ENCODE data around the gene TRIM38. TPM values are rescaled to one million over a fixed set of nuclear protein-coding genes. Genes with fewer than 3 reads are reported as not detected.
"Not testable (repeated sequence)": the region's sequence is repeated elsewhere in the genome, so short reads cannot be mapped to it uniquely, and the experiment has no call there.

Gene TRIM38
- total RNA-seq, 4 donors from 2014 or later, result 4.7 to 8.0 (median 6.5) TPM

GRCh38 chr6:25935953-25936352 is 26.6 kb upstream of the TRIM38 start:
- no peak for DNase-seq (ENCODE audit: low spot score in 2 of 2)
- intact Hi-C loops (cut with DNase I; ENCODE audit: low total_unique reads), result no loop called here
- no peak for TF ChIP-seq POLR2A (IDR thresholded peaks at IDR 0.05)
- TF ChIP-seq, protein P1, sequence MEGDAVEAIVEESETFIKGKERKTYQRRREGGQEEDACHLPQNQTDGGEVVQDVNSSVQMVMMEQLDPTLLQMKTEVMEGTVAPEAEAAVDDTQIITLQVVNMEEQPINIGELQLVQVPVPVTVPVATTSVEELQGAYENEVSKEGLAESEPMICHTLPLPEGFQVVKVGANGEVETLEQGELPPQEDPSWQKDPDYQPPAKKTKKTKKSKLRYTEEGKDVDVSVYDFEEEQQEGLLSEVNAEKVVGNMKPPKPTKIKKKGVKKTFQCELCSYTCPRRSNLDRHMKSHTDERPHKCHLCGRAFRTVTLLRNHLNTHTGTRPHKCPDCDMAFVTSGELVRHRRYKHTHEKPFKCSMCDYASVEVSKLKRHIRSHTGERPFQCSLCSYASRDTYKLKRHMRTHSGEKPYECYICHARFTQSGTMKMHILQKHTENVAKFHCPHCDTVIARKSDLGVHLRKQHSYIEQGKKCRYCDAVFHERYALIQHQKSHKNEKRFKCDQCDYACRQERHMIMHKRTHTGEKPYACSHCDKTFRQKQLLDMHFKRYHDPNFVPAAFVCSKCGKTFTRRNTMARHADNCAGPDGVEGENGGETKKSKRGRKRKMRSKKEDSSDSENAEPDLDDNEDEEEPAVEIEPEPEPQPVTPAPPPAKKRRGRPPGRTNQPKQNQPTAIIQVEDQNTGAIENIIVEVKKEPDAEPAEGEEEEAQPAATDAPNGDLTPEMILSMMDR (IDR thresholded peaks at IDR 0.05), result no peak
- WGBS, 2 donors, result 90 to 93% methylated on average over 5 of the region's 5 CpGs
- no peak overlapping the region for H3K4me3 ChIP-seq (ENCODE audit: low read depth, poor library complexity, severe bottlenecking)

DNA sequence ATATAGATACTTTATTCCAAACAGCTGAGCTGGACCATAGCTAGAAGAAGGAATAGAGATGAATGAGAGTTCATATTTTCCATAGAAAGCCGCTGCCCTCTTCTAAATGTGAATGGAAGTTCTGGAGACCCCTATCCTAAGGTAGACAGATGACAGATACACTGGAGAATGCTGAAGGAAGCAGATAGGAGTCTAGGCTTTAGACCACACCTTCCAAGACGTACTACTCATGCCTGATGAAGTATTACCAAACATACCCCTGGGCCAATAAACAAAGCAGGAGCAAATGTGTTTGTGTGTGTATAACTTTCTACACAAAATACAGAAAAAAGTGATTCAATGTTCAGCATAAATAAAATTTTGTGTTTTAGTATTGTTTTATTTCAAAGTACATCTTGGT is 23.0 kb upstream of the TRIM38 start:
- 63 to 68% methylated on average over 2 of the region's 2 CpGs for WGBS, 2 donors
- TF ChIP-seq, protein P1 (IDR thresholded peaks at IDR 0.05), result no peak
- TF ChIP-seq POLR2A (IDR thresholded peaks at IDR 0.05), result no peak
- DNase-seq (ENCODE audit: low spot score in 2 of 2), result no peak
- intact Hi-C loops (cut with DNase I; ENCODE audit: low total_unique reads), result no loop called here
- H3K4me3 ChIP-seq (ENCODE audit: low read depth, poor library complexity, severe bottlenecking), result no peak overlapping the region

GRCh38 chr6:25942561-25943147 is 19.9 kb upstream of the TRIM38 start:
- H3K4me3 ChIP-seq (ENCODE audit: low read depth, poor library complexity, severe bottlenecking), result no peak overlapping the region
- WGBS, 2 donors, result 34 to 37% methylated on average over 3 of the region's 3 CpGs
- no peak for DNase-seq (ENCODE audit: low spot score in 2 of 2)
- TF ChIP-seq, protein P1 (IDR thresholded peaks at IDR 0.05), result no peak
- intact Hi-C loops (cut with DNase I; ENCODE audit: low total_unique reads), result no loop called here

GRCh38 chr6:25943887-25944286 is 18.7 kb upstream of the TRIM38 start:
- WGBS, 2 donors, result 90 to 93% methylated on average over 1 of the region's 1 CpG
- TF ChIP-seq POLR2A (IDR thresholded peaks at IDR 0.05), result no peak
- TF ChIP-seq, protein P1 (IDR thresholded peaks at IDR 0.05), result no peak

GRCh38 chr6:25944688-25945574 is 17.7 kb upstream of the TRIM38 start:
- 74 to 76% methylated on average over 8 of the region's 8 CpGs for WGBS, 2 donors
- H3K4me3 ChIP-seq (ENCODE audit: low read depth, poor library complexity, severe bottlenecking), result no peak overlapping the region
- TF ChIP-seq POLR2A (IDR thresholded peaks at IDR 0.05), result no peak
- TF ChIP-seq, protein P1 (IDR thresholded peaks at IDR 0.05), result no peak
- DNase-seq (ENCODE audit: low spot score in 2 of 2), result no peak
- intact Hi-C loops (cut with DNase I; ENCODE audit: low total_unique reads), result no loop called here

More at GRCh38 chr6:25943887-25944286, 18.7 kb upstream of the TRIM38 start:
- intact Hi-C loops (cut with DNase I; ENCODE audit: low total_unique reads), result no loop called here
- no peak for DNase-seq (ENCODE audit: low spot score in 2 of 2)
- H3K4me3 ChIP-seq (ENCODE audit: low read depth, poor library complexity, severe bottlenecking), result no peak overlapping the region

GRCh38 chr6:25945738-25946137 is 16.9 kb upstream of the TRIM38 start:
- DNase-seq (ENCODE audit: low spot score in 2 of 2); intact Hi-C loops (cut with DNase I; ENCODE audit: low total_unique reads): not testable (repeated sequence)
- WGBS, 2 donors, result 83 to 88% methylated on average over 3 of the region's 3 CpGs

More at GRCh38 chr6:25945738-25946137, 16.9 kb upstream of the TRIM38 start:
- not testable (repeated sequence) for H3K4me3 ChIP-seq (ENCODE audit: low read depth, poor library complexity, severe bottlenecking)

Measured in lower leg skin (tissue), 4 donors.